Esophagus muscularis mucosa (tissue), 4 donors: ENCODE results near the gene TBX15.

Experiments used
- EP300 ChIP-seq: sonication (generic); formaldehyde crosslinking; IDR thresholded peaks from one replicate; pipeline ENCODE4 v1.6.1; 2017; ENCODE audit warnings: antibody characterized with exemption
- POLR2A ChIP-seq: fragments of 450-650 bp; IDR thresholded peaks from one replicate; pipeline ENCODE4 v1.6.1; 2017; ENCODE audit warnings: antibody characterized with exemption, moderate library complexity, mild to moderate bottlenecking, low read depth
- POLR2AphosphoS5 ChIP-seq, 2 donors: sonication (generic); formaldehyde crosslinking; IDR thresholded peaks; one replicate each; pipeline ENCODE4 v1.6.1; 2017; ENCODE audit warnings: antibody characterized with exemption in 2 of 2
- TF ChIP-seq, protein P1 (sequence below), 3 experiments: fragments of 200-600 bp in 2 of 3; fragments of 450-650 bp in 1 of 3; sonication (generic) in 2 of 3; IDR thresholded peaks; one replicate each; pipeline ENCODE4 v1.5.1; 2017 to 2019; ENCODE audit warnings: antibody characterized with exemption in 3 of 3, mild to moderate bottlenecking in 2 of 3, moderate library complexity in 1 of 3

DNA sequence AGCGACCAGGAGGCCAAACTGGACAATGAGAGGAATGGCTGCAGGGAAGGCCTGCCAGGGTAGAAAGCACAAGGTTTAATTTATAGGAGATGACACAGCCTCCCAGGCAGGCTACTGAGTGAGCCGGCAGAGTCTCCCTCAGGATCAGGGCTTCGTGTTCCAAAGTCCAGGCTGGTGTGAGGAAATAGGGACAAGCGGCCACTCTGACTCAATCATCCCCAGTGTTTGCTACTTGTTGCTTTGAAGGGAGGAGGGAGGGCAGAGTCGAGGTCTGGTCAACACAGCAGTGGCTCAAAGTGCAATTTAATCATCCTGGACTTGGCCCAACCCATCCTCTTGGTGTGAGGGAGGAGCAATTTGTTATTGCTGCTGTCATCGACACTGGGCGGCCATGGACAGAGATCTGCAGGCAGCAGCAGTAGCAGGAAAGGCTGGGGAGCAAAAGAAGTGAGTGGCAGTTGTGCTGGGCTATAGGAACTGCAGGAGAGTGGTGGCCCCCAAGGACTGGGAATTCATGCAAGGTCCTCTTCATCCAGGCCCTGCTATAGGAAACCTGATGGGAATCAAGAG, 27.5 kb downstream of the TBX15 start:
- TF ChIP-seq, protein P1, sequence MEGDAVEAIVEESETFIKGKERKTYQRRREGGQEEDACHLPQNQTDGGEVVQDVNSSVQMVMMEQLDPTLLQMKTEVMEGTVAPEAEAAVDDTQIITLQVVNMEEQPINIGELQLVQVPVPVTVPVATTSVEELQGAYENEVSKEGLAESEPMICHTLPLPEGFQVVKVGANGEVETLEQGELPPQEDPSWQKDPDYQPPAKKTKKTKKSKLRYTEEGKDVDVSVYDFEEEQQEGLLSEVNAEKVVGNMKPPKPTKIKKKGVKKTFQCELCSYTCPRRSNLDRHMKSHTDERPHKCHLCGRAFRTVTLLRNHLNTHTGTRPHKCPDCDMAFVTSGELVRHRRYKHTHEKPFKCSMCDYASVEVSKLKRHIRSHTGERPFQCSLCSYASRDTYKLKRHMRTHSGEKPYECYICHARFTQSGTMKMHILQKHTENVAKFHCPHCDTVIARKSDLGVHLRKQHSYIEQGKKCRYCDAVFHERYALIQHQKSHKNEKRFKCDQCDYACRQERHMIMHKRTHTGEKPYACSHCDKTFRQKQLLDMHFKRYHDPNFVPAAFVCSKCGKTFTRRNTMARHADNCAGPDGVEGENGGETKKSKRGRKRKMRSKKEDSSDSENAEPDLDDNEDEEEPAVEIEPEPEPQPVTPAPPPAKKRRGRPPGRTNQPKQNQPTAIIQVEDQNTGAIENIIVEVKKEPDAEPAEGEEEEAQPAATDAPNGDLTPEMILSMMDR (IDR thresholded peaks at IDR 0.05): no peak
- TF ChIP-seq POLR2A (no peak), POLR2AphosphoS5 (IDR thresholded peaks at IDR 0.05) (no peak), EP300 (no peak)
